Neural progenitor cell (in vitro differentiated cells): Measurements from ENCODE around the gene MED9. TPM values are rescaled to one million over a fixed set of nuclear protein-coding genes. Genes with fewer than 3 reads are reported as not detected.
A peak's percentile ranks its signal among the peaks of the same experiment; 100 is the strongest.

ENCODE experiments used
- DNase-seq: peaks from one replicate; pipeline ENCODE4 v3.0.0-alpha.2; 2016; ENCODE audit warnings: low spot score
- H2AFZ ChIP-seq: fragments of 200-600 bp; sonication (generic); replicated peaks from 2 replicates; pipeline ENCODE4 v1.6.1; 2016; ENCODE audit warnings: antibody characterized with exemption
- H3F3A ChIP-seq: fragments of 200-600 bp; sonication (generic); 2 replicates; pipeline ENCODE4 v1.6.1; 2016; ENCODE audit warnings: antibody characterized with exemption, low read depth
- H3K27ac ChIP-seq: fragments of 200-600 bp; sonication (generic); 2 replicates; pipeline ENCODE4 v1.5.1; 2016; ENCODE audit warnings: mild to moderate bottlenecking
- H3K27me3 ChIP-seq: fragments of 200-600 bp; sonication (generic); 2 replicates; pipeline ENCODE4 v1.6.1; 2016; ENCODE audit warnings: mild to moderate bottlenecking, moderate library complexity
- H3K36me3 ChIP-seq: fragments of 200-600 bp; sonication (generic); 2 replicates; pipeline ENCODE4 v1.5.1; 2016
- H3K4me1 ChIP-seq: fragments of 200-600 bp; sonication (generic); 2 replicates; pipeline ENCODE4 v1.6.1; 2016; ENCODE audit warnings: mixed run types
- H3K4me2 ChIP-seq: fragments of 200-600 bp; sonication (generic); 2 replicates; pipeline ENCODE4 v1.6.1; 2016
- H3K4me3 ChIP-seq: fragments of 200-600 bp; sonication (generic); 2 replicates; pipeline ENCODE4 v1.5.1; 2016
- H3K79me2 ChIP-seq: fragments of 200-600 bp; sonication (generic); 2 replicates; pipeline ENCODE4 v1.6.1; 2016; ENCODE audit warnings: low read depth
- H3K9ac ChIP-seq: fragments of 200-600 bp; sonication (generic); 2 replicates; pipeline ENCODE4 v1.6.1; 2016
- H3K9me3 ChIP-seq: fragments of 200-600 bp; sonication (generic); 2 replicates; pipeline ENCODE4 v1.5.1; 2016; ENCODE audit warnings: low read depth
- H4K20me1 ChIP-seq: fragments of 200-600 bp; sonication (generic); 2 replicates; pipeline ENCODE4 v1.6.1; 2016; ENCODE audit warnings: low read depth
- H3K27ac Mint-ChIP-seq: 3 replicates; pipeline ENCODE4 v1.8.0; 2021; ENCODE audit warnings: mixed read lengths
- H3K27me3 Mint-ChIP-seq: 2 replicates; pipeline ENCODE4 v1.8.0; 2022; ENCODE audit warnings: low read depth, mild to moderate bottlenecking, inconsistent platforms, moderate library complexity, mixed read lengths; ENCODE audit not compliant: insufficient read depth
- H3K36me3 Mint-ChIP-seq: 3 replicates; pipeline ENCODE4 v1.8.0; 2021; ENCODE audit warnings: mixed read lengths
- H3K4me1 Mint-ChIP-seq: 3 replicates; pipeline ENCODE4 v1.8.0; 2021; ENCODE audit warnings: mixed read lengths
- H3K4me3 Mint-ChIP-seq: 3 replicates; pipeline ENCODE4 v1.8.0; 2021; ENCODE audit warnings: mild to moderate bottlenecking, moderate library complexity, mixed read lengths
- H3K9me3 Mint-ChIP-seq: 3 replicates; pipeline ENCODE4 v1.8.0; 2020; ENCODE audit warnings: mixed read lengths
- EZH2 ChIP-seq: fragments of 200-600 bp; sonication (generic); IDR thresholded peaks from 2 replicates; pipeline ENCODE4 v1.6.1; 2017; ENCODE audit warnings: antibody characterized with exemption, mild to moderate bottlenecking, moderate library complexity
- EZH2phosphoT487 ChIP-seq: fragments of 200-600 bp; sonication (generic); IDR thresholded peaks from 2 replicates; pipeline ENCODE4 v1.6.1; 2017; ENCODE audit warnings: antibody characterized with exemption
- total RNA-seq: library from RNA; depleted of rRNA; stranded (reverse); fragments of >200 nt; gene quantifications from 2 replicates; pipeline ENCODE4 v1.2.3, GENCODE V29; 2015; ENCODE audit warnings: low replicate concordance
- TF ChIP-seq, protein P1 (sequence below): fragments of 200-600 bp; sonication (generic); IDR thresholded peaks from 2 replicates; pipeline ENCODE4 v1.5.1; 2017; ENCODE audit warnings: antibody characterized with exemption, mild to moderate bottlenecking

Gene MED9
- total RNA-seq, 1 donor from 2014 or later: 15.7 TPM

GRCh38 chr17:17526369-17526768 is 49.6 kb downstream of the MED9 start:
- Histone ChIP-seq H3K9ac (no peak overlapping the region), H3F3A (peaks cover 18% of the 10 kb centered on the region), H3K27me3 (no peaks in the 10 kb centered on the region), H3K4me2 (no peak overlapping the region), H3K4me3 (no peak overlapping the region), H3K36me3 (no peaks in the 10 kb centered on the region), H3K4me1 (peaks cover 24% of the 10 kb centered on the region), H3K27ac (no peak overlapping the region), H3K9me3 (no peaks in the 10 kb centered on the region), H3K79me2 (no peaks in the 10 kb centered on the region), H4K20me1 (peaks cover 4% of the 10 kb centered on the region), H2AFZ (no peak overlapping the region)
- peaks cover 2% of the 10 kb centered on the region for H3K9me3 Mint-ChIP-seq
- no peak for TF ChIP-seq EZH2
- no peak for TF ChIP-seq EZH2phosphoT487
- TF ChIP-seq, protein P1, sequence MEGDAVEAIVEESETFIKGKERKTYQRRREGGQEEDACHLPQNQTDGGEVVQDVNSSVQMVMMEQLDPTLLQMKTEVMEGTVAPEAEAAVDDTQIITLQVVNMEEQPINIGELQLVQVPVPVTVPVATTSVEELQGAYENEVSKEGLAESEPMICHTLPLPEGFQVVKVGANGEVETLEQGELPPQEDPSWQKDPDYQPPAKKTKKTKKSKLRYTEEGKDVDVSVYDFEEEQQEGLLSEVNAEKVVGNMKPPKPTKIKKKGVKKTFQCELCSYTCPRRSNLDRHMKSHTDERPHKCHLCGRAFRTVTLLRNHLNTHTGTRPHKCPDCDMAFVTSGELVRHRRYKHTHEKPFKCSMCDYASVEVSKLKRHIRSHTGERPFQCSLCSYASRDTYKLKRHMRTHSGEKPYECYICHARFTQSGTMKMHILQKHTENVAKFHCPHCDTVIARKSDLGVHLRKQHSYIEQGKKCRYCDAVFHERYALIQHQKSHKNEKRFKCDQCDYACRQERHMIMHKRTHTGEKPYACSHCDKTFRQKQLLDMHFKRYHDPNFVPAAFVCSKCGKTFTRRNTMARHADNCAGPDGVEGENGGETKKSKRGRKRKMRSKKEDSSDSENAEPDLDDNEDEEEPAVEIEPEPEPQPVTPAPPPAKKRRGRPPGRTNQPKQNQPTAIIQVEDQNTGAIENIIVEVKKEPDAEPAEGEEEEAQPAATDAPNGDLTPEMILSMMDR: no peak
- peaks cover 8% of the 10 kb centered on the region for H3K27me3 Mint-ChIP-seq
- H3K27ac Mint-ChIP-seq: peak overlapping the region; percentile 63
- peaks cover 30% of the 10 kb centered on the region for H3K4me1 Mint-ChIP-seq
- peaks cover 3% of the 10 kb centered on the region for H3K36me3 Mint-ChIP-seq
- DNase-seq: no peak
- H3K4me3 Mint-ChIP-seq: no peak overlapping the region

DNA sequence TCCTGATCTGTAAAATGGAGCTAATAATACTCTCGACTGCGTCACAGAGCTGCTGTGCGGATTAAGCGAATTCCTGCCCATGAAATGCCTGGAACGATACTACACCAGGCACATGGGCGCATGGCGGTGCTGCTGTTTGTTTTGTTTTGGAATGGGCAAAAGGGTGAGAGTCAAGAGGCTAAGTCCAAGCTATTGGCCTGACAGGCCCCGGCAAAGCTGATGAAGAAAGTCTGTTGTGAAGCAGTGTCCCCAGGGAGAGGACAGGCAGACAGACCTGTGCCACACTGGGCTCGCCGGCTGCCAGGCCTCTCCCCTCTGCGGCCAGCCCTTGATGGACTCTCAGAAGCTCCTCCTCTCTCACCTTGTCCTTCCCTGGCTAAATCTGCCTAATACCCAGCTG is 50.7 kb downstream of the MED9 start:
- Histone ChIP-seq H3K4me2 (no peak overlapping the region), H3K9me3 (no peaks in the 10 kb centered on the region), H2AFZ (no peak overlapping the region), H3K36me3 (no peaks in the 10 kb centered on the region), H3K79me2 (no peaks in the 10 kb centered on the region), H3K9ac (no peak overlapping the region), H3K4me1 (peaks cover 18% of the 10 kb centered on the region), H3K27ac (no peak overlapping the region), H3K27me3 (no peaks in the 10 kb centered on the region), H3F3A (peaks cover 15% of the 10 kb centered on the region), H4K20me1 (peaks cover 4% of the 10 kb centered on the region), H3K4me3 (no peak overlapping the region)
- H3K4me1 Mint-ChIP-seq: peaks cover 24% of the 10 kb centered on the region
- peaks cover 6% of the 10 kb centered on the region for H3K27me3 Mint-ChIP-seq
- no peak for TF ChIP-seq EZH2
- TF ChIP-seq, protein P1: no peak
- TF ChIP-seq EZH2phosphoT487: no peak
- peak overlapping the region; percentile 66 for H3K27ac Mint-ChIP-seq
- no peak overlapping the region for H3K4me3 Mint-ChIP-seq
- peaks cover 2% of the 10 kb centered on the region for H3K9me3 Mint-ChIP-seq
- peaks cover 3% of the 10 kb centered on the region for H3K36me3 Mint-ChIP-seq
- no peak for DNase-seq

- Mint-ChIP-seq H3K27ac (peak overlapping the region; percentile 81), H3K9me3 (peaks cover 2% of the 10 kb centered on the region), H3K4me3 (no peak overlapping the region), H3K27me3 (peaks cover 6% of the 10 kb centered on the region), H3K4me1 (peaks cover 19% of the 10 kb centered on the region), H3K36me3 (peaks cover 3% of the 10 kb centered on the region)
- H2AFZ ChIP-seq: no peak overlapping the region
- H3K4me3 ChIP-seq: no peak overlapping the region
- H3K9me3 ChIP-seq: no peaks in the 10 kb centered on the region
- H4K20me1 ChIP-seq: peaks cover 4% of the 10 kb centered on the region
- H3K36me3 ChIP-seq: no peaks in the 10 kb centered on the region
- H3K4me1 ChIP-seq: peaks cover 13% of the 10 kb centered on the region
- peaks cover 10% of the 10 kb centered on the region for H3F3A ChIP-seq
- H3K9ac ChIP-seq: no peak overlapping the region
- no peaks in the 10 kb centered on the region for H3K79me2 ChIP-seq
- TF ChIP-seq EZH2phosphoT487 (no peak), EZH2 (no peak)
- TF ChIP-seq, protein P1: no peak
- no peak for DNase-seq
- H3K27me3 ChIP-seq: no peaks in the 10 kb centered on the region
- no peak overlapping the region for H3K4me2 ChIP-seq
- no peak overlapping the region for H3K27ac ChIP-seq
These were observed 51.2 kb downstream of the MED9 start for GRCh38 chr17:17527956-17528500.
